ENCODE results near the gene USP22. TPM values are rescaled to one million over a fixed set of nuclear protein-coding genes. Genes with fewer than 3 reads are reported as not detected.

USP22 gene
- total and polyA plus RNA-seq, 10 of the 15 experiments (the other 5 are each of a cell fraction or from before 2014, with no cell fraction given): 10.8 to 218 (median 98.8) TPM

DNA sequence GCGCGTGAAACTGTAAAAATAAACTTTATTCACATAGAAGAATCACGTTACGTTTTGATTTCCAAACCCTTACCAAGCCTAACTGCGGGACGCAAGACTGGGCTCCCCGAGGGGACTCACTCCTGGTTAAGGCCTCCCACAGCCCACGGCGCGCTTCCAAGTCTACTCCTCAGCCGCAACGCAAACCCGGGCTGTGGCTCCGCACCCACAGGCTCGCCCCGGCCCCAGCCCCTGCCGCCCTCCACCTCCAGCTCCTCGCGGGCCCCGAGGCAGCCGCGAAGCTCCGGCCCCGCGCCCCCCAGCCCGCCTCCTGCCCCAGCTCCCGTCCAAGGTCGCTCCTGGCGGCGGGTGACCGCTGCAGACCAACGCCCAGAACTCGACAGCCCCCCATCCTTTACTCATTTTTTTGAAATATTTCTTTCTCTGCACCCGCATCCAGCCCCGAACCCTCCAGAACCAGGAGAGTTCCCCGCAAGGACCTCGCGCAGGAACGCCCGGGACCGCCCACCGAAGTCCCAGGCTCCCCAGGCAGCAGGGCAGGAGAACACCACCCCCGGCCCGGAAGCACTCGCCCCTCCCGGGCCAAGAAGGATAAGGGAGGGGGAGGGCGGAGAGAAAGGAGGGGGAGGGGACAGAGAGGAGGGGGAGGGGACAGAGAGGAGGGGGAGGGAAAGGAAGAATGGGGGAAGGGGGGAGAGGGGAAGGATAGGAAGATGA is 912 bp downstream of the USP22 start (continued):
- TF ChIP-seq POLR2A (IDR thresholded peaks at IDR 0.05; ENCODE audit: low read depth, low read length): peak; percentile 70
- TF ChIP-seq BACH1 (IDR thresholded peaks at IDR 0.05; ENCODE audit: borderline replicate concordance): 0 out of 2 replicates have a peak, but pooled peaks have one; percentile 14
- peak in 1 of 2 experiments; percentile 59; a peak in 1 of 3 replicates for TF ChIP-seq EGR1 (IDR thresholded peaks at IDR 0.05; ENCODE audit: borderline replicate concordance in 1 of 2, low read depth in 2 of 2, low read length in 2 of 2)
- TF ChIP-seq, protein P1, sequence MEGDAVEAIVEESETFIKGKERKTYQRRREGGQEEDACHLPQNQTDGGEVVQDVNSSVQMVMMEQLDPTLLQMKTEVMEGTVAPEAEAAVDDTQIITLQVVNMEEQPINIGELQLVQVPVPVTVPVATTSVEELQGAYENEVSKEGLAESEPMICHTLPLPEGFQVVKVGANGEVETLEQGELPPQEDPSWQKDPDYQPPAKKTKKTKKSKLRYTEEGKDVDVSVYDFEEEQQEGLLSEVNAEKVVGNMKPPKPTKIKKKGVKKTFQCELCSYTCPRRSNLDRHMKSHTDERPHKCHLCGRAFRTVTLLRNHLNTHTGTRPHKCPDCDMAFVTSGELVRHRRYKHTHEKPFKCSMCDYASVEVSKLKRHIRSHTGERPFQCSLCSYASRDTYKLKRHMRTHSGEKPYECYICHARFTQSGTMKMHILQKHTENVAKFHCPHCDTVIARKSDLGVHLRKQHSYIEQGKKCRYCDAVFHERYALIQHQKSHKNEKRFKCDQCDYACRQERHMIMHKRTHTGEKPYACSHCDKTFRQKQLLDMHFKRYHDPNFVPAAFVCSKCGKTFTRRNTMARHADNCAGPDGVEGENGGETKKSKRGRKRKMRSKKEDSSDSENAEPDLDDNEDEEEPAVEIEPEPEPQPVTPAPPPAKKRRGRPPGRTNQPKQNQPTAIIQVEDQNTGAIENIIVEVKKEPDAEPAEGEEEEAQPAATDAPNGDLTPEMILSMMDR (IDR thresholded peaks at IDR 0.05 in 2 of 3, conservative IDR thresholded peaks at IDR 0.05 in 1 of 3; ENCODE audit: control insufficient read depth in 2 of 3, extremely low read depth in 1 of 3, insufficient read depth in 1 of 3, low read depth in 3 of 3, low read length in 3 of 3): no peak
- TF ChIP-seq SREBF2 (IDR thresholded peaks at IDR 0.05; ENCODE audit: low read length): no peak
- no peak for TF ChIP-seq MXI1 (IDR thresholded peaks at IDR 0.05; ENCODE audit: low read depth, low read length)

DNA sequence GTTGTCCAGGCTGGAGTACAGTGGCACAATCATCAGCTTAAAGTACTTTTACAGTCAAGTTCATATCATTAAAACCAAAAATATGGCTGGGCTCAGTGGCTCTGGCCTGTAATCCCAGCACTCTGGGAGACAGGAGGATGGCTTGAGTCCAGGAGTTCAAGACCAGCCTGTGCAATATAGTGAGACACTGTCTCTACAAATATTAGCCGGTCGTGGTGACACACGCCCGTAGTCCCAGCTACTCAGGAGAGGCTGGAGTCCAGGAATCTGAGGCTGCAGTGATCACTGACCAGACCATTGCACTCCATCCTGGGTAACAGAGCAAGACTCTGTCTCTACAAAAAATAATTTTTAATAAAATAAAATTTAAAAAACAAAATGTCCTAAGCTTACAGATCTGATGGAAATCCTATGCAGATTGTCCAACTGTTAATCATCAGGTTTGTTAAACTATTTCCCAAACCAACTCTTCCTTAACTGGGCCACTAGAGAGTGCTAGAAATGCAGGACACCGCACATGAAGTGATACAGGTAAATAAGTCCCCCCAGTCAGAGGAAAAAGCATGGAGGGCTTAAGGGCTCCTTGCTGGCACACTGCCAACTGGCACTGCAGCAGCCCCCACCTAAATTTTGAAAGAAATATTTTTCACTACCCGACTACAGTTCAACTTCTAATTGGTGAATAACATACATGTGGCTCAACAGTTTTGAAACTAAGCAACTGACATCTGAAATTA is 2.8 kb downstream of the USP22 start:
- Histone ChIP-seq H3K27me3 (replicated peaks in 1 of 2; ENCODE audit: control insufficient read depth in 2 of 2, insufficient read depth in 2 of 2, low read length in 1 of 2) (no peaks in the 10 kb centered on the region), H3K36me3 (ENCODE audit: control insufficient read depth in 2 of 2, insufficient read depth in 2 of 2, low read length in 1 of 2) (peaks cover 0 to 10% of the 10 kb centered on the region in 2 experiments; a peak in 1 of 4 replicates), H3K79me2 (ENCODE audit: control insufficient read depth, insufficient read depth, low read length) (peaks cover 73% of the 10 kb centered on the region), H2AFZ (ENCODE audit: control insufficient read depth, low read depth, low read length) (no peak overlapping the region), H3K4me2 (ENCODE audit: control insufficient read depth, insufficient read depth) (peak overlapping the region; percentile 70), H3K9ac (ENCODE audit: control insufficient read depth, insufficient read depth, low read length) (peak overlapping the region; percentile 76), H4K20me1 (ENCODE audit: control insufficient read depth, insufficient read depth) (peaks cover 17% of the 10 kb centered on the region), H3K9me3 (replicated peaks; ENCODE audit: control insufficient read depth, insufficient read depth, low read length) (no peaks in the 10 kb centered on the region), H3K4me1 (ENCODE audit: control insufficient read depth, insufficient read depth, low read length) (peaks cover 35% of the 10 kb centered on the region), H3K4me3 (peak overlapping the region; percentile 91), H3K27ac (ENCODE audit: control insufficient read depth, insufficient read depth) (peak overlapping the region; percentile 92)
- no peak for DNase-seq (ENCODE audit: low read depth, low spot score)
- ChIA-PET SMC1A (ENCODE audit: uncharacterized antibody, unreplicated experiment) (interaction anchor here (1.3 to 2.9 kb wide), 3 partner anchors 21 to 60 kb away, joined by 6 to 25 read pairs (median 8); no protein-coding TSS in a partner anchor), POLR2A (no interaction called here), RAD21 (ENCODE audit: unreplicated experiment) (interaction anchor here (1.1 to 1.3 kb wide), 5 partner anchors 12 to 80 kb away, joined by 3 to 4 read pairs (median 3); no protein-coding TSS in a partner anchor), CTCF (interaction anchor here (0.7 to 2.6 kb wide), 13 partner anchors 8 to 327 kb away, joined by 3 to 30 read pairs (median 3); no protein-coding TSS in a partner anchor)
- in situ Hi-C loops (cut with MboI): loop anchor here (5.0 kb wide), 1 partner anchor 172 kb away; the partner anchor contains the start of gene TMEM11
- intact Hi-C loops (cut with micrococcal nuclease; ENCODE audit: unreplicated experiment): loop anchor here (1.0 to 5.0 kb wide), 3 partner anchors 59 to 247 kb away; partner anchors contain the start of gene TMEM11
- TSS peak; percentile 60 for BruUV-seq (replicated peaks)
- WGBS (ENCODE audit: insufficient coverage, insufficient replicate concordance, low lambda C conversion rate, missing lambda C conversion rate): 64% methylated on average over 6 of the region's 6 CpGs
- FAIRE-seq: no peak
- no peak for ATAC-seq
- TF ChIP-seq RAD21 (IDR thresholded peaks at IDR 0.05; ENCODE audit: insufficient read depth, low read depth, low read length) (peak; percentile 81), GATAD2B (conservative IDR thresholded peaks at IDR 0.05; ENCODE audit: low read depth) (no peak), CEBPZ (IDR thresholded peaks at IDR 0.05; ENCODE audit: low read depth, low read length) (no peak), RUNX3 (IDR thresholded peaks at IDR 0.05; ENCODE audit: low read length) (peak; percentile 23; the same call in 1 of the 2 replicates), YY1 (IDR thresholded peaks at IDR 0.05; ENCODE audit: low read depth, low read length) (peak; percentile 64; the same call in 1 of the 2 replicates), BACH1 (IDR thresholded peaks at IDR 0.05; ENCODE audit: borderline replicate concordance) (peak; percentile 11; the same call in 1 of the 2 replicates), BHLHE40 (IDR thresholded peaks at IDR 0.05; ENCODE audit: borderline replicate concordance in 1 of 2, low read depth in 2 of 2, low read length in 1 of 2) (peak in 1 of 2 experiments; percentile 20; a peak in 1 of 4 replicates)
